Measurements from ENCODE around the gene RPS17.
A peak's percentile ranks its signal among the peaks of the same experiment; 100 is the strongest.
"Not testable (repeated sequence)": the region's sequence is repeated elsewhere in the genome, so short reads cannot be mapped to it uniquely, and the experiment has no call there.

RPS17 gene

DNA sequence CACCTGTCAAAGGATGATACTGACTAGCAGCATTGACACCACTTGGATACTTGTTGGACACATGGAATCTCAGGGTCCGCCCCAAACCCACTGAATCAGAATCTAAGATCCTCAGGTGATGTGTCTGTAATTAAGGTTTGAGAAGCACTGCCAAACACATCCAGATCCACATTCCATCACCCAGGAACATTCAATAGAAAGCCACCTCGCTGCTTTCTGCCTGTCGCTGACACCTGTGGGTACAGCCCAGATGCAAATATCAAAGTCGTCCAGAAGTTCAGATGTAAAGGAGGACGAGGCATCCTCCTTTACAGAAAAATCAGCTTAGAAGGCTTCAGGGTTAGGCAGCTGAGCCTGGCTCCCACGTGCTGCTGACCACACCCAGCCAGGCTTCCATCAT lies 5.2 kb upstream of the RPS17 start:
- DNase-seq (ENCODE audit: low spot score): no peak

DNA sequence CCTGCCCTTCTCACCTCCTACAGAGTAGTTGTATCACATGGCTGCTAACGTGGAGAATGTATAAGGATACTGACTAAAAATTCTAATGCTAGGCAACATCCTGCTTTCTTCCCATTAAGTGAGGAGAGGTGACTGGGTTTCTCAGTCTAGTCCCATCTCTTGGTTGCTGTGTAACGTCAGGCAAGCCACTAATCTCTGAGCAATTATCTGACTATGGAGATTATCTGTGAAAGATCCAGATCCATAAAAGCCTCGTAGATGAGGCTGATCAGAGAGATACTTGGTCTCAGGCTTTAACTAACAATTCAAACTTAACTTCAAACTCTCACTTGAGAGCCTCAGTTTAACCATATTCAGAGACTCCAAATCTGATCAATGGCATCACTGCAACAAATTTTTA lies 4.7 kb upstream of the RPS17 start:
- no peak for DNase-seq (ENCODE audit: low spot score)

DNA sequence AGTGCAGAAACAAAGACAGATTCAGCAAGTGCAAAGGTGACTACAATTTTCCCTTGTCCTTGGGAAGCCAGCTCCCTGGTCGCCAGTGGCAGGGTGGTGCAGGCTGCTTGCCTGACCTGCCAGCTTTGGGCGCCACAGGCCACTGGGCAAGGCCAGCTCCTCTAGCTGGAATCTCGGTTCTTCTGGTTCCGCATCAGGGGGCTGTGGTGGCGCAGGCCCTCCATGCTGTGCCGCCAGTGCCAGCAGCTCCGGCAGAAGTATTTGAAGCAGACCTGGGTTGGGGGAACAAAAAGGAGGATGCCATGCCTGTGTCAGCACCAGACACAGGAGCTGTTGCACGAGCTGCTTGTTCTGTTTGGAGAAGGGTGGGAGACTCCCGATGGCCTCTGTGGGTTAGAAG lies 4.2 kb upstream of the RPS17 start:
- DNase-seq (ENCODE audit: low spot score): no peak

DNA sequence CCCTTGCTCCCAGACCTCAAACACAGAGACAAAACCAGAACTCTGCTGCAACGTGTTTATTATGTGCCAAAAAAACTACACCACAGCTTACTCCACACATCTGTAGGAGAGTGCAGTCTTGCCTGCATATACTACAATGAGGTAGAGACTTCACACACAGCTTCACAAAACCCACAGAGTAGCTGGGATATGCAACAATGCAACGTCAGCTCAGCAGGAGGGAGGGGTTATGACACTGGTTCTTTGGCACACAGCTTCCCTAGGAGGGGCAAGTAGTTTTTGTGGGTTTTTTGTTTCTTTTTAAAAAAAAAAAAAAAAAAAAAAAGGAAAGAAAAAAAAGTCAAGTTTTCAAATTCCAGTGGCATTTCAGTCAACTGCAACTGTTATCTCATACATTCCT lies 2.9 kb upstream of the RPS17 start:
- DNase-seq (ENCODE audit: low spot score): no peak

DNA sequence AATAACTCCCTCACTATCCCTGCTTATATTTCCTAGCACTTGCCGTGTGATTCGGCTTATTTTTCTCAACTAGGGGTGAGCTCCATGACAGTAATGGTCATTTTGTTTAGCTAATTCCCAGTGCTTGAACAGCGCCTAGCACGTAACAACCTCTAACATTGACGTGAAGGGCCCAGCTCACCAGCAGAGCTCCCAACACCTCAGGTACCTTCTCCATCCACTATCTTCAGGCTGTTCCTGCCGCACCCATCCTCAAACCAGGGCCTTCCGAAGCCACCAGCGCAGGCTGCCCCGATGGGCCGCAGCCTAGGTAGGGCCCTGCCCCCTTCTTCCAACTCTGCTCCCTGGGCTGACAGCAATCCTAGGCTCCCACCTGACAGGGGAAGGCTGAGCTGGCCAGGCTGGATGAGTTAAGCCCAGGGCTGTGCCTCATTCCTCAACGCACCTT lies 751 bp upstream of the RPS17 start:
- no peak for DNase-seq (ENCODE audit: low spot score)

DNA sequence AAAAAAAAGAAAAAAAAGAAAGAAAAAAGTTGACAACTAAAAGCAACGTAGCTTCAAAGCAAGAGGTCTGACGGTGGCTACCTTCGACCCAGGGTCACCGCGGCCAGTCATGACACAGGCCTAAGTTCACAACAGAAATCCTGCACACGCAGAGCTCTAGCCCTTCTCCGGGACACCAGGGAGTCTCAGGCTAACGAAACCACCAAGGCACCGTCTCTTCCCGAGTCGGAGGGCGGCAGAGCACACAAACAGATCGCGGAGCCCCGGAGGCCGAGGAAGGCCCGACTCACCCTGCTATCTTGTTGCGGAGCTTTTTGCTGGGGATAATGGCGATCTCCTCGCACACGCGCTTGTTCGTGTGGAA lies 584 bp downstream of the RPS17 start:
- DNase-seq (ENCODE audit: low spot score): peak; percentile 13

DNA sequence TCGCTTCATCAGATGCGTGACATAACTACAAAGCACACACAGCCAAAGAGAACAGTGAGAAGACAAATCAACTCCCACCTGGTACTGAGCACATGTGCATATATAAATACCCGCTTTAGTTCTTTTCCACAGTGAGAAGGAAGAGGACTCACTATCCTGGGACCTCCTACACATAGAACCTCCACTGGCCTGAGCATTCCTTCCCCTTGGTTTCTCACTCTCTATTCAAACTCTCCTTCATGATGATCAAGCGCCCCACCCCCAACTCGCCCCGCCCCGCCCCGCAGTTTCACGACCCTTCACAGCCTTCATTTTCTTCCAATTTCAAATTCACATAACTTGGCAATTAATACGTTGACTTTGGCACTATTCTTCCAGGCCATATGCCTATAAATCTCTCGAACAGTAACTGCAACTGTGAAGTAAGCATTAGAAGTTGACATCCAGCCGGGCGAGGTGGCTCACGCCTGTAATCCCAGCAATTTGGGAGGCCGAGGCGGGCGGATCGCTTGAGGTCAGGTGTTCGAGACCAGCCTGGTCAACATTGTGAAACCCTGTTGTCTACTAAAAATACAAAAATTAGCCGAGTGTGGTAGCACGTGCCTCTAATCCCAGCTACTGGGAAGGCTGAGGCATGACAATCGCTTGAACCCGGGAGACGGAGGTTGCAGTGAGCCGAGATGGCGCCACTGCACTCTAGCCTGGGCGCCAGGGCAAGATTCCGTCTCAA lies 1.1 kb downstream of the RPS17 start:
- no peak for DNase-seq (ENCODE audit: low spot score)

DNA sequence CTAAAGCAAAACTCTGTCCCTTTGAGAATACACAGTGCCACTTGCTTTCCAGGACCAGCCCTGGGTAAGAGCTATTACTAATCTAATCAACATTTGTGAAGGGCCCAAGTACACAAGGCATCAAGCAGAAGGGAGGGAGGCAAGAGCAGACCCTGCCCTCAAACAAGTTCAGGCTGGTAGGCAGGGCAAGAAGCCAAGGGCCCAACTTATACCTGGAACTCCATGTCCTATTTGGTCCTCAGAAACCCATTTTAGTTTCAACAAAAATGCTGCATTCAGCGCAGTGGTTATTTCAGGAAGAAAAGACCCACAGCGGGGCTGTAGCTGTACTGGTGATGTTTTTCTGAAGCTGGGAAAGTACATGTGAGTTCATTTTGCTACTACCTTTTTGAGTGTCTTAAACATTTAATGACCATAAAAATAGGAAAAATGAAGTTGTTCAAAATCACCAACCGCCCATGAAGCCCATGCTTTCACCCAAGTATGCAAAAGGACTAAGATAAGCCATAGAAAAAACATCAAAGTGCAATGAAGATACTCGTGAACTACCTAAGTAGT lies 2.8 kb downstream of the RPS17 start:
- DNase-seq (ENCODE audit: low spot score): no peak

DNA sequence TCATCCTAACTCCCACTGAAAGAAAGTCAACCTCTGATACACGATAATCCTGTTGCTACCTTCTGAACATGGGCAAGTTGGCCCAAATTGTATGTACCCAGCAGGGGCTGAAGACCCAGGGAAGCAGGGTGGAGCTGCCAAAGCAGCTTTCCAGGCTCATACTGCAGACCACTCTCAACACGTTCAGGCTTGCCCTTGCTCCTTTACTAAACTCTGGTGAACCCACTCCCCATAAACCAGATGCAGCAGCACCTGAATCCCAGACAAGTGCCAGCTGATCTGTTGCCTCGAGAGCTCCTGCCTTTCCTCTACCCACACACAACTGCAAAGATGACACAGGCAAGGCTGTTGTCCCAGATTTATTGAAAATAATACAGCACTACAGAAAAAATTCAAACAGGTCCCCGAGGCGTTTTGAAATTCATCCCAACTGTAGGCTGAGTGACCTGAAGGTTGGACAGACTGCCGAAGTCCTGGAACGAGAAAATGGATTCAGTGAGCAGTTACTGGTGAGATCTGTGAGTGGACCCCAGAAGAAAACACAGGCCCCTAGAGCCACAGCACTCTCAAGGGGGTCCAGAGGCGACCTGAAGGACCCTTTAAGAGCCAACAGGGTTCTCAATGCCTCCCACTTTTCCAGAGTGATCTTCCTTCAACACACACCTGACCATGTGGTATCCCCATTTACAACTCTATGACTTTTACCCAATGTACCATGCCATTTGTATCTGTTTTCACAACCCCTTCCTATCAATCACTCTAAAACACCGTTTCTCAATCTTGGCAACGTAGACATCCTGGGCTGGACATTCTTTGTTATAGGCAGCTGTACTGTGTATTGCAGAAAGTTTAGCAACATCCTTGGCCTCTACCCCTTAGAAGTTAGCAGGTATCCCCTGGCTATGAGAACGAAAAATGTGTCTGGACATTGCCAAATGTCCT lies 3.6 kb downstream of the RPS17 start:
- DNase-seq (ENCODE audit: low spot score): no peak

DNA sequence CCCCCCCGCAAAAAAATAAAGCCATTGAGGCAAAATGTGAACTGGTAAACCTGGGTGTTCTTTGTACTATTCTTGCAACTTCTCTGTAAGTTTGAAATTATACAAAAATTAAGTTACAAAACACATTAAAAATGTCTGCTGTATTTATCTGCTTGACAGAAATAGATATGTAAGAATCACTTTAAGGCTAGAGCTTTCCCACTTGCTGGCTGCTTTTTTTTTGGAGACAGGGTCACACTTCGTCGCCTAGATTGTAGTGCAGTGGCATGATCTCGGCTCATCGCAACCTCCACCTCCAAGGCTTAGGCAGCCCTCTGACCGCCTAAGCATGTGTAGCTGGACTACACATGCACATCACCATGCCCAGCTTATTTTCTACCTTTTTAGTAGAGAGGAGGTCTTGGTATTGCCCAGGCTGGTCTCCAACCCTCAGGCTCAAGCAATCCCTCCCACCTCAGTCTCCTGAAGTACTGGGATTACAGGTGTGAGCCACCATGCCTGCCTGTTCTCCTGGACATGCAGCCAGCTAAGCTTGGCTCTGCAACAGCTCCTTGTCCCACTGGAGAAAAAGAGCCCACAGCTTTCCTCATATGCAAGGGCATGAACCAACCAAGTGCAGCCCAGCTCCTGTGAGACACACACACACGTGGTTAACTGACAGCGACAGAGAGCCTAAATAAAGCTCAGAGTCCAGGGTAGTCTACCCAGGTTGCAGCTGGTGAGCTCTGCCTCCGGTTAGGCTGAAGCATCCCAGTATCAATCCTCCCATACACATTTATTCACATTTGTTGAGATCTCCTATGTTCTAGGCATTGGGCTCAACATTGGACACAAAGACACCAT lies 4.5 kb downstream of the RPS17 start:
- no peak for DNase-seq (ENCODE audit: low spot score)

DNA sequence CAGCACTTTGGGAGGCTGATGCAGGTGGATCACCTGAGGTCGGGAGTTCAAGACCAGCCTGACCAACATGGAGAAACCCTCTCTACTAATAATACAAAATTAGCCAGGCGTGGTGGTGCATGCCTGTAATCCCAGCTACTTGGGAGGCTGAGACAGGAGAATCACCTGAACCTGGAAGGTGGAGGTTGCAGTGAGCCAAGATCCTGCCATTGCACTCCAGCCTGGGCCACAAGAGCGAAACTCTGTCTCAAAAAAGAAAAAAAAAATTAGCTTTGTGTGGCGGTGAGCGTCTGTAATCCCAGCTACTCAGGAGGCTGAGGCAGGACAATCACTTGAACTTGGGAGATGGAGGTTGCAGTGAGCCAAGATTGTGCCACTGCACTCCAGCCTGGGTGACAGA lies 5.1 kb downstream of the RPS17 start:
- not testable (repeated sequence) for DNase-seq (ENCODE audit: low spot score)

DNA sequence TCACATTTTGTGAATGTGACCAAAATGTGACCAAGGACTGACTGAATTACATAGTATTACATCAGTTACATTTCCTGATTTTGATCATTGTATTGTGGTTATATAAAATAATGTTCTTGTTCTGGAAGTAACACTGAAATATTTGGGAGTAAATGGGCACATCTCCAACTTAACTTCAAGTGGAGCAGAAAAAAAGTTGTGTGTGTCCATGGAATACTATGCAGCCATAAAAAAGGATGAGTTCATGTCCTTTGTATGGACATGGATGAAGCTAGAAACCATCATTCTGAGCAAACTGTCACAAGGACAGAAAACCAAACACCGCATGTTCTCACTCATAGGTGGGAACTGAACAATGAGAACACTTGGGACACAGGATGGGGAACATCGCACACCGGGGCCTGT lies 5.8 kb downstream of the RPS17 start:
- not testable (repeated sequence) for DNase-seq (ENCODE audit: low spot score)

DNA sequence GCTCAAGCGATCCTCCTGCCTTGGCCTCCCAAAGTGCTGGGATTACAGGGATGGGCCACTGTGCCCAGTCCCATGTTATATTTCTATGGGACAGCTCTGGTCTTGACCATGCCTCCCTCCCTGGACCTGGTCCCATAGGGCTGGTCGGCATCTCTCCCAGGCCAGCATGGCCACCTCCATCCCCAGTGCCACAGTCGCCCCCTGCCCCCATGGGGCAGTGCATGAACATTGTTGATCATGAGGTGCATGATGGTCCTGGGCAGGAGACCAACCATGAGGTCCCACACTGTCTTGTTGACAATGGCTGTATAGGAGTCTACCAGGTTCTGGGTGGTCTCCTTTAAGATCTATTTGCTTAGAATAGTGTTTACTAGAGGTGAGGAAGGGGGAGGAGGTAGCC lies 6.5 kb downstream of the RPS17 start:
- no peak for DNase-seq (ENCODE audit: low spot score)

DNA sequence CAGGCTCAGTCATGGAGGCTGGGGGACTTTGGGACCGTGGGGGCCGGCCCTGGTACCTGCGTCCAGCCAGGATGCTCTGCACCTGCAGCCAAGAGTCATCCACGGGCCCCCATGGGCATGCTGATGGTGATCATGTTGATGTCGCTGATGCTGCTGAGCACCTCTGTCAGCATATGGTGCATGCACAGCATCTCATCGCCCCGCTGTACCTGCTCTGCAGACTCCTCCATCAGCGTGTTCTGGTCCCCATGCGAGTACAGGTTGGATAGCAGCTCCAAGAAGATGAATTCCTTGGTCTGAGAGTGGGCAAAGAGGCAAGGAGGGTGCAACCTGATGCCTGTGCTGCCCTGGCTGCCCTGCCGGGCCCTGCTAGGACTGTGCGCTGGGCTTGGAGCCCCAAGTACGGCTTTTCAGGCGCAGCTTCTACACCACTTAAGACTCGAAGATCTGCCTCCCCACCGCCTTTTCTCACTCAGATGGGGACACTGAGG lies 7.2 kb downstream of the RPS17 start:
- no peak for DNase-seq (ENCODE audit: low spot score)

DNA sequence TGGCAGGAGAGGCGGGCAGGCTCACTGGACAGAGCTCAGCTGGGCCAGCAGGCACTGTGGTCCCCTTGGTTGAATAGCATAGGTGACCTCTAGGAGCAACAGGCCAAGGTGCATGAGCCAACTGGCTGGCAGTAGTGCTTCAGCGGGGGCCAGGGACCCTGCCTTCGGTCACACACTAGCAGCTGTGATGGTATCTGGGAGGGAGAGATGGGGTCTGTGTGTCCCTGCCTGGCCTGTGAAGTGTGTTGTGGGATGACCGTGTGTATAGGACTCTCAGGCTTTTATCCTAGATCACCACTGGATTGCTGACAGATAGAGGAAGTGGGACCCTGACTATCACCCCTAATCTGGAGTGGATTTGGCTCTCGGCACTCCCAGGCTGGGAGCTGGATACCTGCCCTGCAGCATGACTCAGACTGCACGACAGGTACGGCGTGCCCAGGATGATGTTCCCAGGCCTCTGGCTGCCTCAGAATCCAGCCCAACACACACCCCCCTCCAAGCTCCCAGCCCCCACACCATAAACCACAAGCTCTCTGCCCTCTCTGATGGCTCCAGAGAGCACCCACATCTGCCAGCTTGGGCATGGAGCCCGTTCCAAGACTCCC lies 7.8 kb downstream of the RPS17 start:
- DNase-seq (ENCODE audit: low spot score): no peak

DNA sequence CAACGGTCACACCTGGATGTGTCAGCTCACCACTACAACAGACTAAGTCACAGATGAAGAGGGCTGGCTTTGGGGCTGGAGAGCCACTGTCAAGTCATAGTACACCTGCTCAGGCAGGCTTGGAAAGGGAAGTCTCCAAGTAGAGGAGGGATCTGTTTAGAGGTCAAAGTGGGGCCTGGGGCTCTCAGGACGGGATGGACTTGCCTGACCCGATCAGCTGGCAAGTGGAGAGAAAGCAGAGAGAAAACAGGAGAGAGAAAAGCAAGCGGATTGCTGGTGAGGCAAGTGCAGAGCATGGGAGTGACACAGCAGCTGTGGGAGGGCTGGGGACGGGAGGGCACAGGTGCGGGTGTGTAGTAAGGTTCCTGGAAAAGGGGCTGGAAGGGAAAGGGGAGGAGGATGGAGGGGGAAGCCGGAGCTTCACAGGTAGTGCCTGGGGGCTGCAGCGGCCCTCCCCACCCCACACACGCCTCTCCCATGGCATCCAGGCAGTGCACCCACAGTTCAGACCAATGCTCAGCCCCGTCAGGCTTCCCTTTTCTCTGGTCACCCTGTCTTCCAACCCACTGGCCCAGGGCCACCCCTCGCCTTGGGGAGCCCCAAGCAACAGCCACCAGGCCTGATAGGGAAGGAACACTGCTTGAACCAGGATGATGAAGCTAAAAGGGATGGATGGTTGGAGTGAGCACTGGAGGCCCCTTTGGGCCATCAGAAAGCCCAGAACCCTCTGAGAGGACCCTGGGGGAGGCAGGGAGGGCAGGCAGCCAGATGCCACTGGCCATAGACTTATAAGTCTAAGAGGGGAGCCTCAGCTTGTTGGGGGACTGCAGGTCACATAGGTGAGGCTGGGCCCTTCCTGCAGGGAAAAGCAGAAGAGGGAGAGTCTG lies 8.5 kb downstream of the RPS17 start:
- DNase-seq (ENCODE audit: low spot score): no peak

DNA sequence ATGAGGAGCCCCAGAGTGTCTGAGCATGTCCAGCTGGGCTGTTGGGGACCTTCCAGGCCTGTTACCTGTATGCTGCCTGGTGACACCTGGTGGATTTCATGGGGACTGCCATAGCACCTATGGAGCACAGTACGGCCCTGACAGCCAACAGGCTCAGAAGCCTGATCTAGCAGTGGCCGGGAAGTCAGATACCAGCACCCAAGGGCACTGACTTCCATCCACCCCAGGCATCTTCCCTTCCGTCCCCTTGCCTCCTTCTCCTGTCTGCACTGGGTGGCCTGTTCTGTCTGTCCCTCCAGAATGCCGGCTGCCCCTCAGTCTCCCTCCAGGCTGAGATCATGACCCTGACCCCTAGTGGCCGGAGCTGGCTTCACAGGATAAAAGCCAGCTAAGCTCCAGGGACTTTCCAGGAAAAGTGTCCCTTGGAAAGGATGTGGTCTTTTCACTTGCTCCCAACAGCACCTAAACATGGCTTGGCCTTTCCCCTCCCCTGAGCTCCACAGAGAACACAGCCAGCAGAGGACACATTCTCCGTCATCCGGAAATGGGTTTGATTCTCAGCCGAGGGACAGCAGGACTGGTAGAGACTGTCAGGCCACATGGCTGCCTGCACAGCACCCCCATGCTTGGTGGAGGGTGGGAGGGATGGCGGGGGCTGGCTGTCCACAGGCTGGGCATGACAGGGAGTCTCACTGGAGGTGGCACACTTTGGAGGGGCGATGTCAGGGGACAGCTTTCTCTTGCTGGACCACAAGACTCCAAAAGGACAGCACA lies 9.5 kb downstream of the RPS17 start:
- peak; percentile 60 for DNase-seq (ENCODE audit: low spot score)

DNA sequence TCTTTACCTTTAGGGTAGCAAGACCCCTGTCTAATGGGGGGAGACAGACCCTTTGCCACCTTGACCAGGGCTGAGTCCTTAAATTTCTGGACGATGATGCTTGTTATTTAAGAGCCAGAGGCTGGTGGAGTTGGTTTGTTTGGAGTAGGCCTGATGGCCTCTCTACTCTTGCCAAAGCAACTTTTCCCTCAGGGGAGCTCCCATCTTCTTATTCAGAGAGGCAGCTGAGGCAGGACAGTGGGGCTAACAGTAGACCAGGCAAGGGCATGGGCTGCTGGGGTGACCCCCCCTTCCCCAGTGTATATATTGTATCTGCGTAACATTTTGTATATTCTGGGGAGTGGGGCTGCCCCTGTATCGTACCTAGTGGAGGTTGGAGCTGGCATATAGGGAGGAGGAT lies 10.3 kb downstream of the RPS17 start:
- no peak for DNase-seq (ENCODE audit: low spot score)

DNA sequence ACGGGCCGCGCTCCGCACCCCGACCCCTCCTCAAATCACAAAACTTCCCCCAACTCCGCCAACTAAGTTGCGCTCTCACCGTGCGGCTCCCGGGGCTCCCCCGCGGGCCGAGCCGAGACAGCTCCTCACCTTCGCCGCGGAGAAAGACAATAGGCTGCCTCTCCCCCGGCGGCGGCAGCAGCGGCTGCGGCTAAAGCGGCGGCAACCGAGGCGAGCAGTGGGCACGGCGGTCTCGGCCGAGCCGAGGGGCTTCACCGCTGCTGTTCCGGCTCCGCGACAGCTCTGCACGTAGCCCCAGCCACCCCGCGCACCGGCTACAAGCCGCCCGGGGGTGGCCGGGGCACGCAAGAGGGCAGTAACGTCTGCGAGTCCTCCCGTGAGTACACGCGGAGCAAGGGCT lies 26.7 kb downstream of the RPS17 start:
- DNase-seq (ENCODE audit: low spot score): not testable (repeated sequence)

DNA sequence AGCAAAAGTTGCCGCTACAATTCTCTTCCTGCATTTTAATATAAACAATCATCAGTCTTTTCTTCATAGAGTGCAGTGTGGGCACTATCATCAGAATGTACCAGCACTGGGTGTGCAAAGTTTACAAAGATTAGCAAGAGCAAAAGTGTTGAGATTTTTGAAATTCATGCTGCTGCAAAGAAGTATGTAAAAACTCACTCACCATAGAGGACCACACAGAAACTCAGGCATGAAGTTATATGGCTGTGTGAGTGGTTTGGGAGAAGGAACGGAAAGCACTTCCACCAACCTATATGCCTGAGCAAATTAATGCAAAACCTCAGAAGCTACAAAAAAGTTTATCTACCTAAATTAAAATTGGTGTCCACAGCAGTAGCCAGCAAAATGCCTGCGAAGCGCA lies 32.6 kb downstream of the RPS17 start:
- DNase-seq (ENCODE audit: low spot score): not testable (repeated sequence)

Measured in pons (tissue), 1 donor.